ENCODE results near the gene TSNAX. TPM values are rescaled to one million over a fixed set of nuclear protein-coding genes. Genes with fewer than 3 reads are reported as not detected.
A peak's percentile ranks its signal among the peaks of the same experiment; 100 is the strongest.

The TSNAX gene
- total and polyA plus RNA-seq, 8 donors = 10.2 to 63.4 (median 23.1) TPM

- DNase-seq = no peak
- Histone ChIP-seq H3K9me3 (no peaks in the 10 kb centered on the region), H3K27ac (no peak overlapping the region), H3K36me3 (peaks cover 0 to 20% (median 10%) of the 10 kb centered on the region in 4 donors), H3K4me1 (peaks cover 0 to 10% (median 4%) of the 10 kb centered on the region in 4 donors), H3K27me3 (no peaks in the 10 kb centered on the region), H3K4me3 (no peak overlapping the region)
- intact Hi-C loops (cut with DNase I; ENCODE audit: low total_unique reads) = no loop called here
- TF ChIP-seq EP300 (IDR thresholded peaks at IDR 0.05) (no peak), POLR2AphosphoS5 (IDR thresholded peaks at IDR 0.05) (no peak), POLR2A (IDR thresholded peaks at IDR 0.05) (no peak), CTCF (IDR thresholded peaks at IDR 0.05) (no peak)
- 94 to 100% (median 96%) methylated on average over 1 of the region's 1 CpG for WGBS, 5 donors
Measured at GRCh38 chr1:231557411-231557810, 28.9 kb downstream of the TSNAX start.

- no peaks in the 10 kb centered on the region for H3K27me3 ChIP-seq
- no peak for DNase-seq
- H3K4me1 ChIP-seq = peaks cover 0 to 14% (median 4%) of the 10 kb centered on the region in 4 donors
- H3K9me3 ChIP-seq = no peaks in the 10 kb centered on the region
- 70 to 92% (median 84%) methylated on average over 3 of the region's 3 CpGs for WGBS, 5 donors
- intact Hi-C loops (cut with DNase I; ENCODE audit: low total_unique reads) = no loop called here
- TF ChIP-seq CTCF (IDR thresholded peaks at IDR 0.05) = no peak
- TF ChIP-seq POLR2AphosphoS5 (IDR thresholded peaks at IDR 0.05) = no peak
- TF ChIP-seq EP300 (IDR thresholded peaks at IDR 0.05) = no peak
- no peak for TF ChIP-seq POLR2A (IDR thresholded peaks at IDR 0.05)
- peaks cover 0 to 27% (median 13%) of the 10 kb centered on the region in 4 donors for H3K36me3 ChIP-seq
- no peak overlapping the region for H3K4me3 ChIP-seq
- H3K27ac ChIP-seq = no peak overlapping the region
Measured at GRCh38 chr1:231557898-231558707, 29.6 kb downstream of the TSNAX start.

GRCh38 chr1:231558708-231559185 lies 30.3 kb downstream of the TSNAX start:
- peaks cover 0 to 15% (median 4%) of the 10 kb centered on the region in 4 donors for H3K4me1 ChIP-seq
- no peaks in the 10 kb centered on the region for H3K27me3 ChIP-seq
- no peak overlapping the region for H3K4me3 ChIP-seq
- H3K36me3 ChIP-seq = peaks cover 0 to 30% (median 16%) of the 10 kb centered on the region in 4 donors
- no peak for TF ChIP-seq POLR2AphosphoS5 (IDR thresholded peaks at IDR 0.05)
- no peak for DNase-seq
- H3K27ac ChIP-seq = no peak overlapping the region
- 85 to 93% (median 89%) methylated on average over 2 of the region's 2 CpGs for WGBS, 5 donors
- no peaks in the 10 kb centered on the region for H3K9me3 ChIP-seq
- intact Hi-C loops (cut with DNase I; ENCODE audit: low total_unique reads) = no loop called here

GRCh38 chr1:231561647-231562383 lies 33.3 kb downstream of the TSNAX start:
- no peaks in the 10 kb centered on the region for H3K27me3 ChIP-seq
- H3K9me3 ChIP-seq = no peaks in the 10 kb centered on the region
- no peak overlapping the region for H3K4me3 ChIP-seq
- 73 to 90% (median 82%) methylated on average over 3 of the region's 3 CpGs for WGBS, 5 donors
- H3K27ac ChIP-seq = no peak overlapping the region
- peaks cover 0 to 44% (median 40%) of the 10 kb centered on the region in 4 donors for H3K36me3 ChIP-seq
- no peak for TF ChIP-seq POLR2A (IDR thresholded peaks at IDR 0.05)
- no peak for TF ChIP-seq CTCF (IDR thresholded peaks at IDR 0.05)
- no peak for TF ChIP-seq EP300 (IDR thresholded peaks at IDR 0.05)
- no peak for TF ChIP-seq POLR2AphosphoS5 (IDR thresholded peaks at IDR 0.05)
- peaks cover 0 to 14% (median 4%) of the 10 kb centered on the region in 4 donors for H3K4me1 ChIP-seq
- peak in 1 of 2 donors; percentile 10 for DNase-seq
- intact Hi-C loops (cut with DNase I; ENCODE audit: low total_unique reads) = no loop called here
